PFSK-1 (cell line): ENCODE measurements around the gene L3MBTL4.

ENCODE experiments used
- POLR2AphosphoS5 ChIP-seq: IDR thresholded peaks from 2 replicates; pipeline ENCODE4 v1.6.1; 2012; ENCODE audit warnings: low read depth, mild to moderate bottlenecking, control low read depth, low read length, moderate library complexity
- REST ChIP-seq, 2 experiments: IDR thresholded peaks; 2 replicates each; pipeline versions ENCODE4 v1.6.1 to v1.8.0; 2011 to 2012; ENCODE audit warnings: low read depth in 2 of 2, low read length in 2 of 2, control low read depth in 1 of 2, inconsistent platforms in 1 of 2, mild to moderate bottlenecking in 1 of 2, moderate library complexity in 1 of 2; ENCODE audit not compliant: insufficient read depth in 1 of 2

GRCh38 chr18:6366776-6367175 is 47.9 kb downstream of the L3MBTL4 start:
- TF ChIP-seq REST (IDR thresholded peaks at IDR 0.05; ENCODE audit: insufficient read depth in 1 of 2, low read depth in 2 of 2, low read length in 2 of 2): no peak
- TF ChIP-seq POLR2AphosphoS5: no peak
